ENCODE data around the gene GNL3. TPM values are rescaled to one million over a fixed set of nuclear protein-coding genes. Genes with fewer than 3 reads are reported as not detected.

The GNL3 gene
- total RNA-seq, 2 experiments from 2014 or later, result 182 to 220 TPM

DNA sequence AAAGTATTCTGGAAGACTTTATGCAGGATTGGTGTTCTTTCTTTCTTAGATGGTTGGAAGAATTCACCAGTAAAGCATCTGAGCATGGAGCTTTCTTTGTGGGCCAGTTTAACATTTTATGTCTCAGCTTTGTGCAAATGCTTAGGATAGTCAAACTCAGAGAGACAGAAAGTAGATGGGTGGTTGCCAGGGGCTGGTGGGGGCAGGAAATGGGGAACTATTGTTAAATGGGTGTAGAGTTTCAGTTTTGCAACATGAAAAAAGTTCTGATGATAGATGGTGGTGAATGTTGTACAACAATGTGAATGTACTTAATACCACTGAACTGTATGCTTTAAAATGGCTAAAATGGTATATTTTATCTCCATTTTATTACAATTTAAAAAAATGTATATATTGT, 44.8 kb downstream of the GNL3 start:
- no peak for DNase-seq (ENCODE audit: low spot score)
- no peaks in the 10 kb centered on the region for H3K79me2 ChIP-seq (ENCODE audit: insufficient read depth, low read depth, low read length)
- no peaks in the 10 kb centered on the region for H3K9me2 ChIP-seq (ENCODE audit: insufficient read depth, low read length)
- TF ChIP-seq, protein P1, sequence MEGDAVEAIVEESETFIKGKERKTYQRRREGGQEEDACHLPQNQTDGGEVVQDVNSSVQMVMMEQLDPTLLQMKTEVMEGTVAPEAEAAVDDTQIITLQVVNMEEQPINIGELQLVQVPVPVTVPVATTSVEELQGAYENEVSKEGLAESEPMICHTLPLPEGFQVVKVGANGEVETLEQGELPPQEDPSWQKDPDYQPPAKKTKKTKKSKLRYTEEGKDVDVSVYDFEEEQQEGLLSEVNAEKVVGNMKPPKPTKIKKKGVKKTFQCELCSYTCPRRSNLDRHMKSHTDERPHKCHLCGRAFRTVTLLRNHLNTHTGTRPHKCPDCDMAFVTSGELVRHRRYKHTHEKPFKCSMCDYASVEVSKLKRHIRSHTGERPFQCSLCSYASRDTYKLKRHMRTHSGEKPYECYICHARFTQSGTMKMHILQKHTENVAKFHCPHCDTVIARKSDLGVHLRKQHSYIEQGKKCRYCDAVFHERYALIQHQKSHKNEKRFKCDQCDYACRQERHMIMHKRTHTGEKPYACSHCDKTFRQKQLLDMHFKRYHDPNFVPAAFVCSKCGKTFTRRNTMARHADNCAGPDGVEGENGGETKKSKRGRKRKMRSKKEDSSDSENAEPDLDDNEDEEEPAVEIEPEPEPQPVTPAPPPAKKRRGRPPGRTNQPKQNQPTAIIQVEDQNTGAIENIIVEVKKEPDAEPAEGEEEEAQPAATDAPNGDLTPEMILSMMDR (conservative IDR thresholded peaks at IDR 0.05; ENCODE audit: low read length), result no peak
- TF ChIP-seq EZH2phosphoT487 (IDR thresholded peaks at IDR 0.05; ENCODE audit: borderline replicate concordance, low read depth, low read length), result no peak
- H3K4me1 ChIP-seq (ENCODE audit: insufficient read depth, low read length, poor library complexity, severe bottlenecking), result no peaks in the 10 kb centered on the region
- POLR2A ChIA-PET, result no interaction called here
- no peak overlapping the region for H2AFZ ChIP-seq (ENCODE audit: low read length)
- H3K9me3 ChIP-seq (ENCODE audit: low read length), result peaks cover 22% of the 10 kb centered on the region; the same call in 1 of the 2 replicates
- no peak overlapping the region for H3K4me2 ChIP-seq (ENCODE audit: low read length)
- H3K27ac ChIP-seq (ENCODE audit: low read depth, low read length, poor library complexity, severe bottlenecking), result no peak overlapping the region
- no peak overlapping the region for H3K4me3 ChIP-seq (ENCODE audit: low read depth, low read length, poor library complexity, severe bottlenecking)
- intact Hi-C loops (cut with micrococcal nuclease; ENCODE audit: unreplicated experiment), result no loop called here
- CTCF ChIA-PET (ENCODE audit: unreplicated experiment), result no interaction called here
- peaks cover 68% of the 10 kb centered on the region for H3K36me3 ChIP-seq (ENCODE audit: insufficient read depth, low read length)
- BruUV-seq (replicated peaks), result no TSS peak
- no peaks in the 10 kb centered on the region for H4K20me1 ChIP-seq (ENCODE audit: insufficient read depth, low read length)

DNA sequence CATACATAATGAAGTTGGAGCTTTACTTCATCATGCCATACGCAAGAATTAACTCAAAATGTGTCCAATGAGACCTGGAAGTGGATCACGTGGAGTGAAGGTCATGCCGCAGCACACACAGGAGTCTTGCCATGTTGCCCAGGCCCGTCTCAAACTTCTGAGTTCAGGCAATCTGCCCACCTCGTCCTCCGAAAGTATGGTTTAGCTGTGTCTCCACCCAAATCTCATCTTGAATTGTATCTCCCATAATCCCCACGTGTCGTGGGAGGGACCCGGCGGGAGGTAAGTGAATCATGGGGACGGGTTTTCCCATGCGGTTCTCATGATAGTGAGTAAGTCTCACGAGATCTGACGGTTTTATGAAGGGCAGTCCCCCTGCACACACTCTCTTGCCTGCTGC, 45.8 kb downstream of the GNL3 start:
- POLR2A ChIA-PET, result no interaction called here
- no peak overlapping the region for H2AFZ ChIP-seq (ENCODE audit: low read length)
- H3K4me2 ChIP-seq (ENCODE audit: low read length), result no peak overlapping the region
- peaks cover 22% of the 10 kb centered on the region; the same call in 1 of the 2 replicates for H3K9me3 ChIP-seq (ENCODE audit: low read length)
- TF ChIP-seq, protein P1 (conservative IDR thresholded peaks at IDR 0.05; ENCODE audit: low read length), result no peak
- no peak for TF ChIP-seq EZH2phosphoT487 (IDR thresholded peaks at IDR 0.05; ENCODE audit: borderline replicate concordance, low read depth, low read length)
- intact Hi-C loops (cut with micrococcal nuclease; ENCODE audit: unreplicated experiment), result no loop called here
- CTCF ChIA-PET (ENCODE audit: unreplicated experiment), result no interaction called here
- H3K9me2 ChIP-seq (ENCODE audit: insufficient read depth, low read length), result no peaks in the 10 kb centered on the region
- DNase-seq (ENCODE audit: low spot score), result no peak
- peaks cover 77% of the 10 kb centered on the region for H3K36me3 ChIP-seq (ENCODE audit: insufficient read depth, low read length)
- H4K20me1 ChIP-seq (ENCODE audit: insufficient read depth, low read length), result no peaks in the 10 kb centered on the region
- no peaks in the 10 kb centered on the region for H3K79me2 ChIP-seq (ENCODE audit: insufficient read depth, low read depth, low read length)
- H3K4me3 ChIP-seq (ENCODE audit: low read depth, low read length, poor library complexity, severe bottlenecking), result no peak overlapping the region
- H3K27ac ChIP-seq (ENCODE audit: low read depth, low read length, poor library complexity, severe bottlenecking), result no peak overlapping the region
- H3K4me1 ChIP-seq (ENCODE audit: insufficient read depth, low read length, poor library complexity, severe bottlenecking), result no peaks in the 10 kb centered on the region
- no TSS peak for BruUV-seq (replicated peaks)

- Histone ChIP-seq H3K27ac (ENCODE audit: low read depth, low read length, poor library complexity, severe bottlenecking) (no peak overlapping the region), H3K9me2 (ENCODE audit: insufficient read depth, low read length) (no peaks in the 10 kb centered on the region), H3K36me3 (ENCODE audit: insufficient read depth, low read length) (peaks cover 89% of the 10 kb centered on the region), H3K4me3 (ENCODE audit: low read depth, low read length, poor library complexity, severe bottlenecking) (no peak overlapping the region), H3K4me2 (ENCODE audit: low read length) (no peak overlapping the region), H3K4me1 (ENCODE audit: insufficient read depth, low read length, poor library complexity, severe bottlenecking) (no peaks in the 10 kb centered on the region), H2AFZ (ENCODE audit: low read length) (no peak overlapping the region), H3K9me3 (ENCODE audit: low read length) (peaks cover 14% of the 10 kb centered on the region; the same call in 1 of the 2 replicates), H3K79me2 (ENCODE audit: insufficient read depth, low read depth, low read length) (no peaks in the 10 kb centered on the region), H4K20me1 (ENCODE audit: insufficient read depth, low read length) (no peaks in the 10 kb centered on the region)
- no peak for DNase-seq (ENCODE audit: low spot score)
- ChIA-PET CTCF (ENCODE audit: unreplicated experiment) (no interaction called here), POLR2A (interaction anchor here (0.6 kb wide), 1 partner anchor 36 kb away, joined by 4 read pairs; no protein-coding TSS in a partner anchor)
- TF ChIP-seq, protein P1 (conservative IDR thresholded peaks at IDR 0.05; ENCODE audit: low read length), result no peak
- no peak for TF ChIP-seq EZH2phosphoT487 (IDR thresholded peaks at IDR 0.05; ENCODE audit: borderline replicate concordance, low read depth, low read length)
- no TSS peak for BruUV-seq (replicated peaks)
- intact Hi-C loops (cut with micrococcal nuclease; ENCODE audit: unreplicated experiment), result no loop called here
These were observed 47.5 kb downstream of the GNL3 start for GRCh38 chr3:52733256-52733891.

Data from OCI-LY7 (cell line).